Keratinocyte (primary cell): ENCODE results near the gene UTS2. TPM values are rescaled to one million over a fixed set of nuclear protein-coding genes. Genes with fewer than 3 reads are reported as not detected.

Experiments used
- DNase-seq: peaks from one replicate; pipeline ENCODE4 v3.0.0-alpha.2; 2011; ENCODE audit warnings: low read depth, missing footprints, low spot score
- FAIRE-seq: peaks from 2 replicates; lab custom pipeline; 2011; peaks lifted over from hg19 to GRCh38; lab: Jason Lieb, UNC
- H2AFZ ChIP-seq: 2 replicates; pipeline ENCODE4 v1.6.0; 2012; ENCODE audit warnings: low read length, control low read depth, inconsistent platforms; ENCODE audit not compliant: control insufficient read depth
- H3K27ac ChIP-seq: 2 replicates; pipeline ENCODE4 v1.5.1; 2011; ENCODE audit warnings: low read length; ENCODE audit not compliant: control insufficient read depth, insufficient read depth
- H3K27me3 ChIP-seq: 3 replicates; pipeline ENCODE4 v1.6.0; 2011; ENCODE audit warnings: low read length; ENCODE audit not compliant: control insufficient read depth, insufficient read depth; ENCODE audit errors: extremely low read depth
- H3K36me3 ChIP-seq, 2 experiments: 2 replicates in 1 of 2; 3 replicates in 1 of 2; pipeline ENCODE4 v1.5.1; 2011; ENCODE audit warnings: low read length in 2 of 2, mild to moderate bottlenecking in 1 of 2; ENCODE audit not compliant: control insufficient read depth in 2 of 2, insufficient read depth in 2 of 2; ENCODE audit errors: extremely low read depth in 1 of 2
- H3K4me1 ChIP-seq: 3 replicates; pipeline ENCODE4 v1.5.1; 2011; ENCODE audit warnings: low read length; ENCODE audit not compliant: control insufficient read depth, insufficient read depth; ENCODE audit errors: extremely low read depth
- H3K4me2 ChIP-seq: 3 replicates; pipeline ENCODE4 v1.6.0; 2011; ENCODE audit warnings: low read depth, low read length; ENCODE audit not compliant: control insufficient read depth, insufficient read depth; ENCODE audit errors: extremely low read depth
- H3K4me3 ChIP-seq, 3 experiments: fragments of 200-600 bp in 1 of 3; sonication (generic) in 1 of 3; 2 replicates in 2 of 3; 3 replicates in 1 of 3; pipeline ENCODE4 v1.5.1; 2011 to 2016; ENCODE audit warnings: low read length in 3 of 3, mild to moderate bottlenecking in 3 of 3, control low read depth in 2 of 3, inconsistent platforms in 1 of 3, low read depth in 1 of 3, mixed read lengths in 1 of 3, mixed run types in 1 of 3, moderate library complexity in 1 of 3; ENCODE audit not compliant: control insufficient read depth in 2 of 3, insufficient read depth in 2 of 3; ENCODE audit errors: extremely low read depth in 1 of 3
- H3K79me2 ChIP-seq: 2 replicates; pipeline ENCODE4 v1.6.0; 2012; ENCODE audit warnings: low read length; ENCODE audit not compliant: control insufficient read depth, insufficient read depth
- H3K9ac ChIP-seq: 3 replicates; pipeline ENCODE4 v1.6.0; 2011; ENCODE audit warnings: low read length; ENCODE audit not compliant: control insufficient read depth, insufficient read depth; ENCODE audit errors: extremely low read depth
- H3K9me1 ChIP-seq: 3 replicates; pipeline ENCODE4 v1.6.0; 2011; ENCODE audit warnings: low read length; ENCODE audit not compliant: control insufficient read depth, insufficient read depth; ENCODE audit errors: extremely low read depth
- H3K9me3 ChIP-seq: 2 replicates; pipeline ENCODE4 v1.5.1; 2012; ENCODE audit warnings: low read depth, low read length; ENCODE audit not compliant: control insufficient read depth
- H4K20me1 ChIP-seq: 3 replicates; pipeline ENCODE4 v1.6.0; 2011; ENCODE audit warnings: low read length; ENCODE audit not compliant: control insufficient read depth, insufficient read depth; ENCODE audit errors: extremely low read depth
- EZH2 ChIP-seq: IDR thresholded peaks from one replicate; pipeline ENCODE4 v1.6.1; 2012; ENCODE audit warnings: inconsistent platforms, mild to moderate bottlenecking, low read length, moderate library complexity
- dilution Hi-C: fragments of 300-500 bp; cut with MboI; formaldehyde crosslinking; loops from one replicate; pipeline ENCODE4 v1.7.0; 2020; ENCODE audit warnings: low sequenced_read_pairs; ENCODE audit not compliant: extremely low pct_ligation_motif_present
- polyA plus RNA-seq, 5 experiments: library from polyadenylated mRNA; depleted of rRNA in 3 of 5; stranded (reverse) in 3 of 5; stranded (forward) in 1 of 5; unstranded in 1 of 5; fragments of >200 nt; gene quantifications; 1 replicate in 1 of 5; 2 replicates in 3 of 5; 3 replicates in 1 of 5; pipeline versions ENCODE4 v1.2.1 to v1.2.3, GENCODE V29; 2011 to 2012; ENCODE audit warnings: missing spikeins in 2 of 5, low read depth in 1 of 5, low replicate concordance in 1 of 5
- TF ChIP-seq, protein P1 (sequence below), 3 experiments: IDR thresholded peaks in 1 of 3; conservative IDR thresholded peaks in 1 of 3; optimal IDR thresholded peaks in 1 of 3; 2 replicates in 2 of 3; 3 replicates in 1 of 3; pipeline versions ENCODE3 to v1.5.1; 2011; ENCODE audit warnings: low read length in 3 of 3, mild to moderate bottlenecking in 3 of 3, moderate library complexity in 2 of 3, control low read depth in 1 of 3, inconsistent platforms in 1 of 3; ENCODE audit not compliant: insufficient read depth in 2 of 3; ENCODE audit errors: extremely low read depth in 1 of 3

The UTS2 gene
- polyA plus RNA-seq, 1 donor (not counting 4 experiments of a cell fraction or from before 2014, with no cell fraction given) = not detected

DNA sequence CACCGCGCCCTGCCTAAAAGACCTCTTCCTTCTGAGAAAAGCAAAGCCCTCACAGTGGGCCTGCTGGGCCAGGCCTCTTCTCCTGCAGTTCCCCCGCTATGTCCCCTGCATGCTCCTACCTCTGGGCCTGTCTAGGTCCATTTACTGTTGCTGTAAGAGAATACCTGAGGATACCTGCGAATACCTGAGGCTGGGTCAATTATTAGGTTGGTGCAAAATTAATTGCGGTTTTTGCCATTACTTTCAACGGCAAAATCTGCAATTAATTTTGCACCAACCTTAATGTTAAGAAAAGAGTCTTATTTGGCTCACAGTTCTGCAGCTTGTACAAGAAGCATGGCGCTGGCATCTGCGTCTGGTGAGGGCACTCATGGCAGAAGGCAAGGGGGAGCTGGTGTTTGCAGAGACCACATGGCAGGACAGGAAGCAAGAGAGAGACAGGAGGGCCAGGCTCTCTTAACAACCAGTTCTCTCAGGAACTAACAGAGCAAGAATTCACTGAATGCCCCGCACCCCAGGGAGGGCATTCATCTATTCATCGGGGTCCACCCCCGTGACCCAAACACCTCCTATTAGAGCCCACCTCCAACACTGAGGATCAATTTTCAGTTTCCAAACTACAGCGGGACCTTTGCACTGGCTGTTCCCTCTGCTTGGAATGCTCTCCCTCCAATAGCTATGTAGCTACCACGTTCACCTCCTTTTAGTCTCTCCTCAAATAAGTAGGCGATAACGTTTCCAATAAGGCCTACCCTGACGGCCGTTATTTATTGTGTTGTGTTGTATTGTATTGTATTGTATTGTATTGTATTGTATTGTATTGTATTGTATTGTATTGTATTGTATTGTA lies 9.6 kb upstream of the UTS2 start:
- H3K27ac ChIP-seq = no peak overlapping the region
- dilution Hi-C loops = no loop called here
- H3K9ac ChIP-seq = no peak overlapping the region
- no peaks in the 10 kb centered on the region for H4K20me1 ChIP-seq
- FAIRE-seq (no peak), DNase-seq (no peak)
- no peaks in the 10 kb centered on the region for H3K36me3 ChIP-seq
- TF ChIP-seq EZH2 = no peak
- TF ChIP-seq, protein P1, sequence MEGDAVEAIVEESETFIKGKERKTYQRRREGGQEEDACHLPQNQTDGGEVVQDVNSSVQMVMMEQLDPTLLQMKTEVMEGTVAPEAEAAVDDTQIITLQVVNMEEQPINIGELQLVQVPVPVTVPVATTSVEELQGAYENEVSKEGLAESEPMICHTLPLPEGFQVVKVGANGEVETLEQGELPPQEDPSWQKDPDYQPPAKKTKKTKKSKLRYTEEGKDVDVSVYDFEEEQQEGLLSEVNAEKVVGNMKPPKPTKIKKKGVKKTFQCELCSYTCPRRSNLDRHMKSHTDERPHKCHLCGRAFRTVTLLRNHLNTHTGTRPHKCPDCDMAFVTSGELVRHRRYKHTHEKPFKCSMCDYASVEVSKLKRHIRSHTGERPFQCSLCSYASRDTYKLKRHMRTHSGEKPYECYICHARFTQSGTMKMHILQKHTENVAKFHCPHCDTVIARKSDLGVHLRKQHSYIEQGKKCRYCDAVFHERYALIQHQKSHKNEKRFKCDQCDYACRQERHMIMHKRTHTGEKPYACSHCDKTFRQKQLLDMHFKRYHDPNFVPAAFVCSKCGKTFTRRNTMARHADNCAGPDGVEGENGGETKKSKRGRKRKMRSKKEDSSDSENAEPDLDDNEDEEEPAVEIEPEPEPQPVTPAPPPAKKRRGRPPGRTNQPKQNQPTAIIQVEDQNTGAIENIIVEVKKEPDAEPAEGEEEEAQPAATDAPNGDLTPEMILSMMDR (optimal IDR thresholded peaks at IDR 0.05 in 1 of 3, IDR thresholded peaks at IDR 0.05 in 1 of 3, conservative IDR thresholded peaks at IDR 0.05 in 1 of 3; ENCODE audit: extremely low read depth in 1 of 3, insufficient read depth in 2 of 3, low read length in 3 of 3) = no peak
- no peak overlapping the region for H3K4me2 ChIP-seq
- no peak overlapping the region for H2AFZ ChIP-seq
- H3K9me3 ChIP-seq = no peaks in the 10 kb centered on the region
- no peaks in the 10 kb centered on the region for H3K4me1 ChIP-seq
- no peaks in the 10 kb centered on the region for H3K79me2 ChIP-seq
- H3K4me3 ChIP-seq = no peak overlapping the region
- no peaks in the 10 kb centered on the region for H3K27me3 ChIP-seq
- H3K9me1 ChIP-seq = no peaks in the 10 kb centered on the region

DNA sequence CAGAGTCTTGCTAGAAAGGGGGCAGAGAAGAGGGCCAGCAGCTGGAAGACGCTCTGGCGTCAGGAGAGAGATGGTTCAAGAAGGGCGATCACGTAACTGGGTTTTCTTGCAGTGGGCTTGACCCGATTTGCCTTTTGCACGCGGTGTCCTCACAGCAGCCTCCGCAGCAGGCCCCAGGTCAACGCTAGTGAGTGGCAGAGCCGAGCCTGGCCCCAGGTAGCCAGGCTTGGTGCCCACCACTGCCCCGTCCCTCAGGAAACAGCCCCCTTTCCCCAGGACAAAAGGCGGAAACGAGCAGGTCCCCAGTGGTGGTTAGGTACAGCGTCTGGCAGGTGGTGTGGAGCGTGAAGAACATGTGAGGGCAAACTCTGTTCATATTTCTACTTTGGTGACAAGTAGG lies 8.6 kb upstream of the UTS2 start:
- Histone ChIP-seq H3K4me2 (no peak overlapping the region), H3K27me3 (no peaks in the 10 kb centered on the region), H3K36me3 (no peaks in the 10 kb centered on the region), H3K4me1 (no peaks in the 10 kb centered on the region), H3K79me2 (no peaks in the 10 kb centered on the region), H3K9me1 (no peaks in the 10 kb centered on the region), H3K27ac (no peak overlapping the region), H3K9ac (no peak overlapping the region), H4K20me1 (no peaks in the 10 kb centered on the region), H3K9me3 (no peaks in the 10 kb centered on the region), H2AFZ (no peak overlapping the region), H3K4me3 (no peak overlapping the region)
- FAIRE-seq = no peak
- DNase-seq = no peak
- TF ChIP-seq, protein P1 (optimal IDR thresholded peaks at IDR 0.05 in 1 of 3, IDR thresholded peaks at IDR 0.05 in 1 of 3, conservative IDR thresholded peaks at IDR 0.05 in 1 of 3; ENCODE audit: extremely low read depth in 1 of 3, insufficient read depth in 2 of 3, low read length in 3 of 3) = no peak
- TF ChIP-seq EZH2 = no peak
- dilution Hi-C loops = no loop called here
